Common myeloid progenitor, CD34-positive (primary cell): ENCODE results near the gene SERINC3.

Experiments used
- CTCF ChIA-PET: fragments of 350-600 bp; sonication (Branson Sonifier 250); formaldehyde crosslinking; loops from one replicate; lab custom pipeline; 2021; ENCODE audit warnings: antibody characterized with exemption; lab: Charles Lee
- POLR2A ChIA-PET: fragments of 350-600 bp; sonication (Branson Sonifier 250); formaldehyde crosslinking; loops from one replicate; lab custom pipeline; 2021; ENCODE audit warnings: antibody characterized with exemption; lab: Charles Lee
- DNase-seq, 3 donors: peaks; one replicate each; pipeline versions ENCODE4 v3.0.0 to v3.0.0-alpha.2; 2013
- H3K27ac ChIP-seq, 2 experiments: 1 replicate in 1 of 2; 2 replicates in 1 of 2; pipeline ENCODE4 v1.7.0; 2013; ENCODE audit warnings: inconsistent platforms in 2 of 2, low read length in 2 of 2, mild to moderate bottlenecking in 2 of 2, low read depth in 1 of 2, moderate library complexity in 1 of 2; ENCODE audit not compliant: severe bottlenecking in 2 of 2, insufficient read depth in 1 of 2, poor library complexity in 1 of 2
- H3K27me3 ChIP-seq, 5 experiments: replicated peaks in 2 of 5; 1 replicate in 3 of 5; 2 replicates in 2 of 5; pipeline versions ENCODE4 v1.6.1 to v1.7.0; 2013; ENCODE audit warnings: low read length in 4 of 5, mild to moderate bottlenecking in 2 of 5, moderate library complexity in 2 of 5, inconsistent platforms in 1 of 5; ENCODE audit not compliant: insufficient read depth in 5 of 5, control insufficient read depth in 4 of 5
- H3K36me3 ChIP-seq, 4 experiments: 1 replicate in 2 of 4; 2 replicates in 2 of 4; pipeline versions ENCODE4 v1.6.1 to v1.7.0; 2013; ENCODE audit warnings: low read length in 3 of 4, control low read depth in 1 of 4, mild to moderate bottlenecking in 1 of 4; ENCODE audit not compliant: control insufficient read depth in 4 of 4, insufficient read depth in 4 of 4
- H3K4me1 ChIP-seq, 4 experiments: 1 replicate in 3 of 4; 2 replicates in 1 of 4; pipeline versions ENCODE4 v1.6.1 to v1.7.1; 2013; ENCODE audit warnings: low read length in 3 of 4, mild to moderate bottlenecking in 3 of 4, control low read depth in 1 of 4, inconsistent platforms in 1 of 4, moderate library complexity in 1 of 4; ENCODE audit not compliant: control insufficient read depth in 4 of 4, insufficient read depth in 4 of 4; ENCODE audit errors: control extremely low read depth in 1 of 4
- H3K4me3 ChIP-seq, 7 experiments: 1 replicate in 4 of 7; 2 replicates in 3 of 7; pipeline versions ENCODE4 v1.5.1 to v1.7.0; 2013; ENCODE audit warnings: mild to moderate bottlenecking in 7 of 7, low read length in 6 of 7, moderate library complexity in 6 of 7, inconsistent platforms in 2 of 7, low read depth in 2 of 7, control low read depth in 1 of 7; ENCODE audit not compliant: insufficient read depth in 4 of 7, control insufficient read depth in 1 of 7; ENCODE audit errors: extremely low read depth in 1 of 7
- H3K9me3 ChIP-seq, 5 experiments: 1 replicate in 4 of 5; 2 replicates in 1 of 5; pipeline versions ENCODE4 v1.6.1 to v1.7.1; 2013; ENCODE audit warnings: low read length in 4 of 5, mild to moderate bottlenecking in 2 of 5, inconsistent platforms in 1 of 5, low read depth in 1 of 5, moderate library complexity in 1 of 5; ENCODE audit not compliant: control insufficient read depth in 4 of 5, insufficient read depth in 2 of 5; ENCODE audit errors: control extremely low read depth in 1 of 5
- WGBS: methylation state at CpG from one replicate; pipeline ENCODE4 v1.1.5; 2013; ENCODE audit not compliant: insufficient coverage; 5-methylcytosine and 5-hydroxymethylcytosine counted together

Gene SERINC3

GRCh38 chr20:44485078-44485829 lies 36.6 kb downstream of the SERINC3 start:
- DNase-seq: no peak
- Histone ChIP-seq H3K4me1 (no peaks in the 10 kb centered on the region), H3K36me3 (peaks cover 34 to 75% (median 64%) of the 10 kb centered on the region in 4 experiments), H3K4me3 (no peak overlapping the region), H3K27ac (no peak overlapping the region), H3K27me3 (no peaks in the 10 kb centered on the region), H3K9me3 (no peaks in the 10 kb centered on the region)
- WGBS: 100% methylated on average over 5 of the region's 7 CpGs
- POLR2A ChIA-PET: no interaction called here
- CTCF ChIA-PET: interaction anchor here (0.6 kb wide), 1 partner anchor 199 kb away, joined by 3 read pairs; no protein-coding TSS in a partner anchor

- CTCF ChIA-PET: no interaction called here
- no peaks in the 10 kb centered on the region for H3K27me3 ChIP-seq
- no peaks in the 10 kb centered on the region for H3K9me3 ChIP-seq
- no peak overlapping the region for H3K27ac ChIP-seq
- DNase-seq: no peak
- H3K4me3 ChIP-seq: no peak overlapping the region
- no peaks in the 10 kb centered on the region for H3K4me1 ChIP-seq
- 98% methylated on average over 5 of the region's 5 CpGs for WGBS
- POLR2A ChIA-PET: no interaction called here
- H3K36me3 ChIP-seq: peaks cover 22 to 60% (median 49%) of the 10 kb centered on the region in 4 experiments
Measured at GRCh38 chr20:44483112-44483511, 38.8 kb downstream of the SERINC3 start.

- 100% methylated on average over 2 of the region's 6 CpGs for WGBS
- DNase-seq: no peak
- Histone ChIP-seq H3K27me3 (no peaks in the 10 kb centered on the region), H3K27ac (no peak overlapping the region), H3K9me3 (no peaks in the 10 kb centered on the region), H3K4me3 (no peak overlapping the region), H3K4me1 (peaks cover 0 to 1% (median 0%) of the 10 kb centered on the region in 4 experiments), H3K36me3 (peaks cover 17 to 58% (median 45%) of the 10 kb centered on the region in 4 experiments)
- ChIA-PET CTCF (no interaction called here), POLR2A (no interaction called here)
Measured at GRCh38 chr20:44481719-44482416, 40.0 kb downstream of the SERINC3 start.

GRCh38 chr20:44480097-44480496 lies 41.8 kb downstream of the SERINC3 start:
- H3K4me1 ChIP-seq: peaks cover 9 to 17% (median 15%) of the 10 kb centered on the region in 4 experiments
- ChIA-PET POLR2A (interaction anchor here (0.5 to 0.6 kb wide), 2 partner anchors 49 to 494 kb away, joined by 3 to 4 read pairs; no protein-coding TSS in a partner anchor), CTCF (interaction anchor here (0.8 to 1.1 kb wide), 2 partner anchors 11 to 19 kb away, joined by 3 read pairs; no protein-coding TSS in a partner anchor)
- no peaks in the 10 kb centered on the region for H3K27me3 ChIP-seq
- 94% methylated on average over 17 of the region's 18 CpGs for WGBS
- DNase-seq: no peak
- no peaks in the 10 kb centered on the region for H3K9me3 ChIP-seq
- no peak overlapping the region for H3K27ac ChIP-seq
- peaks cover 11 to 44% (median 35%) of the 10 kb centered on the region in 4 experiments for H3K36me3 ChIP-seq
- no peak overlapping the region for H3K4me3 ChIP-seq

- WGBS: 93% methylated on average over 4 of the region's 5 CpGs
- H3K4me1 ChIP-seq: peaks cover 9 to 18% (median 16%) of the 10 kb centered on the region in 4 experiments
- CTCF ChIA-PET: interaction anchor here (0.8 to 1.1 kb wide), 2 partner anchors 10 to 19 kb away, joined by 3 read pairs; no protein-coding TSS in a partner anchor
- H3K9me3 ChIP-seq: no peaks in the 10 kb centered on the region
- H3K27me3 ChIP-seq: no peaks in the 10 kb centered on the region
- peaks cover 9 to 42% (median 32%) of the 10 kb centered on the region in 4 experiments for H3K36me3 ChIP-seq
- POLR2A ChIA-PET: interaction anchor here (0.5 kb wide), 1 partner anchor 49 kb away, joined by 3 read pairs; no protein-coding TSS in a partner anchor
- H3K4me3 ChIP-seq: no peak overlapping the region
- DNase-seq: no peak
- no peak overlapping the region for H3K27ac ChIP-seq
Measured at GRCh38 chr20:44479643-44480042, 42.2 kb downstream of the SERINC3 start.

GRCh38 chr20:44478206-44478605 lies 43.7 kb downstream of the SERINC3 start:
- ChIA-PET POLR2A (no interaction called here), CTCF (interaction anchor here (2.4 kb wide), 1 partner anchor 132 kb away, joined by 9 read pairs; no protein-coding TSS in a partner anchor)
- peaks cover 9 to 18% (median 16%) of the 10 kb centered on the region in 4 experiments for H3K4me1 ChIP-seq
- 94% methylated on average over 2 of the region's 6 CpGs for WGBS
- no peak overlapping the region for H3K4me3 ChIP-seq
- no peak overlapping the region for H3K27ac ChIP-seq
- no peak for DNase-seq
- H3K27me3 ChIP-seq: no peaks in the 10 kb centered on the region
- no peaks in the 10 kb centered on the region for H3K9me3 ChIP-seq
- peaks cover 5 to 29% (median 23%) of the 10 kb centered on the region in 4 experiments for H3K36me3 ChIP-seq
